ENCODE results near the gene TMPRSS9.

DNA sequence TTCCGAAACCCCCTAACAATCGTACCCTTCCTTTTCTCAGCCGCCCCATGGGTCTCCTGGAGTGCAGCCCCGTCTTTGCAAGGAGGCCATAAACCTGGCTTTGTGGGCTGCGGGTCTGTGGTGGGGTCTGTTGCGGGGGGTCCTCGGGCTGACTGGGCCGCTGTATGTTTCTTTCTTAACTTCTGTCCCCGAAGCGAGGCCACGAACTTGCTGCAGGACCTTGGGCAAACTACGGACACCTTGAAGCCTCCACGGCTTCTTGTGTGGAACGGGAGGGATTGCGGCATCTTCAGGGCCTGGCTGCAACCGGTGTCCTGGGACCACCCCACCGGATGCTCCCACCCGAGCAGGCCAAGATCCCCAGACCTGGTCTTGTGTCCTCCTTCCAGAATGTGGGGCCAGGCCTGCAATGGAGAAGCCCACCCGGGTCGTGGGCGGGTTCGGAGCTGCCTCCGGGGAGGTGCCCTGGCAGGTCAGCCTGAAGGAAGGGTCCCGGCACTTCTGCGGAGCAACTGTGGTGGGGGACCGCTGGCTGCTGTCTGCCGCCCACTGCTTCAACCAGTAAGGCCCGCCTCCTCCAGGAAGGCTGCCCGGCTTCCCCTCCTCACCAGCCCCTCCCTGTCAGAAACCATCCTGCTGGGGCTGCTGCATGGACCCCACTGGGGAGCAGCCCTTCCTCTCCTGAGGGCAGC is 55.4 kb downstream of the TMPRSS9 start:
- TF ChIP-seq CTCF (optimal IDR thresholded peaks at IDR 0.05 in 1 of 3, IDR thresholded peaks at IDR 0.05 in 1 of 3, conservative IDR thresholded peaks at IDR 0.05 in 1 of 3; ENCODE audit: extremely low read depth in 1 of 3, insufficient read depth in 2 of 3, low read length in 3 of 3) (no peak), EZH2 (IDR thresholded peaks at IDR 0.05; ENCODE audit: low read length) (no peak)
